Calu3 (cell line): ENCODE measurements around the gene TMEM267. TPM values are rescaled to one million over a fixed set of nuclear protein-coding genes. Genes with fewer than 3 reads are reported as not detected.
"Not testable (repeated sequence)": the region's sequence is repeated elsewhere in the genome, so short reads cannot be mapped to it uniquely, and the experiment has no call there.

Experiments used
- BruUV-seq: library from RNA; stranded (reverse); fragments of 400-500 nt; replicated peaks from 2 replicates; lab custom pipeline; 2021; lab: Mats Ljungman, UMichigan
- CTCF ChIA-PET: fragments of 300-600 bp; sonication (Branson Sonifier 250); formaldehyde crosslinking; loops from one replicate; lab custom pipeline; 2022; ENCODE audit warnings: antibody characterized with exemption; lab: Charles Lee
- DNase-seq: peaks from one replicate; pipeline ENCODE4 v3.0.0; 2022
- H3K27ac Mint-ChIP-seq: one replicate; pipeline ENCODE4 v1.8.0; 2022; ENCODE audit warnings: mixed read lengths; ENCODE audit not compliant: unreplicated experiment
- H3K27me3 Mint-ChIP-seq: one replicate; pipeline ENCODE4 v1.8.0; 2022; ENCODE audit warnings: mixed read lengths; ENCODE audit not compliant: unreplicated experiment
- H3K36me3 Mint-ChIP-seq: one replicate; pipeline ENCODE4 v1.8.0; 2022; ENCODE audit warnings: mild to moderate bottlenecking, moderate library complexity, mixed read lengths; ENCODE audit not compliant: insufficient read depth, unreplicated experiment
- H3K4me1 Mint-ChIP-seq: one replicate; pipeline ENCODE4 v1.8.0; 2022; ENCODE audit warnings: mild to moderate bottlenecking, low read depth, mixed read lengths; ENCODE audit not compliant: unreplicated experiment
- H3K4me3 Mint-ChIP-seq: one replicate; pipeline ENCODE4 v1.8.0; 2022; ENCODE audit warnings: mild to moderate bottlenecking, low read depth, moderate library complexity, mixed read lengths; ENCODE audit not compliant: unreplicated experiment
- H3K9me3 Mint-ChIP-seq: one replicate; pipeline ENCODE4 v1.8.0; 2022; ENCODE audit warnings: low read depth, mixed read lengths; ENCODE audit not compliant: unreplicated experiment
- CTCF ChIP-seq: fragments of 200-600 bp; IDR thresholded peaks from one replicate; pipeline ENCODE4 v1.8.0; 2022; ENCODE audit warnings: antibody characterized with exemption; ENCODE audit not compliant: unreplicated experiment
- intact Hi-C: fragments of 100-400 bp; cut with micrococcal nuclease; formaldehyde crosslinking; loops from one replicate; pipeline ENCODE4 v1.10.0; 2022; ENCODE audit not compliant: unreplicated experiment
- total RNA-seq: library from RNA; stranded (reverse); gene quantifications from 2 replicates; pipeline ENCODE4 v1.2.3, GENCODE V29; 2022

TMEM267 gene
- total RNA-seq, 1 experiment from 2014 or later, result 23.4 TPM

- Mint-ChIP-seq H3K27ac (peak overlapping the region; percentile 34), H3K4me1 (peaks cover 26% of the 10 kb centered on the region), H3K4me3 (peak overlapping the region; percentile 63), H3K36me3 (peaks cover 20% of the 10 kb centered on the region), H3K27me3 (no peaks in the 10 kb centered on the region), H3K9me3 (no peaks in the 10 kb centered on the region)
- BruUV-seq, result no TSS peak
- no peak for DNase-seq
- CTCF ChIA-PET, result interaction anchor here (0.8 to 1.6 kb wide), 2 partner anchors 31 to 126 kb away, joined by 3 to 15 read pairs; partner anchors contain the start of gene TMEM267
- intact Hi-C loops, result no loop called here
- TF ChIP-seq CTCF, result no peak
Observed at GRCh38 chr5:43515678-43516048, 32.0 kb upstream of the TMEM267 start.

- CTCF ChIA-PET, result interaction anchor here (0.6 to 1.6 kb wide), 3 partner anchors 30 to 125 kb away, joined by 3 to 15 read pairs (median 3); partner anchors contain the start of gene TMEM267
- TSS peak; percentile 91 for BruUV-seq
Observed at GRCh38 chr5:43514816-43515677, 31.4 kb upstream of the TMEM267 start, which contains the start of gene C5orf34. C5orf34 (minus strand) TSS chr5:43515148; CDS start chr5:43509339, 5,809 bp downstream.

GRCh38 chr5:43514471-43514815 lies 30.8 kb upstream of the TMEM267 start:
- CTCF ChIA-PET, result interaction anchor here (1.6 kb wide), 1 partner anchor 29 kb away, joined by 15 read pairs; the partner anchor contains the start of gene TMEM267
- DNase-seq, result no peak
- H3K36me3 Mint-ChIP-seq, result peaks cover 20% of the 10 kb centered on the region
- intact Hi-C loops, result no loop called here
- peak overlapping the region; percentile 63 for H3K4me3 Mint-ChIP-seq
- TSS peak; percentile 93 for BruUV-seq
- peaks cover 26% of the 10 kb centered on the region for H3K4me1 Mint-ChIP-seq
- H3K27me3 Mint-ChIP-seq, result no peaks in the 10 kb centered on the region
- no peaks in the 10 kb centered on the region for H3K9me3 Mint-ChIP-seq
- no peak for TF ChIP-seq CTCF
- H3K27ac Mint-ChIP-seq, result peak overlapping the region; percentile 34

More at GRCh38 chr5:43514816-43515677, 31.4 kb upstream of the TMEM267 start, which contains the start of gene C5orf34:
- Mint-ChIP-seq H3K27me3 (no peaks in the 10 kb centered on the region), H3K4me3 (peak within 1 kb of the TSS; percentile 63), H3K9me3 (no peaks in the 10 kb centered on the region), H3K36me3 (peaks cover 20% of the 10 kb centered on the region), H3K27ac (peak within 1 kb of the TSS; percentile 34), H3K4me1 (peaks cover 26% of the 10 kb centered on the region)
- intact Hi-C loops, result no loop called here
- no peak for TF ChIP-seq CTCF
- DNase-seq, result peak; percentile 97

GRCh38 chr5:43514025-43514424 lies 30.4 kb upstream of the TMEM267 start:
- Mint-ChIP-seq H3K36me3 (peaks cover 20% of the 10 kb centered on the region), H3K4me3 (peak overlapping the region; percentile 63), H3K9me3 (no peaks in the 10 kb centered on the region), H3K4me1 (peaks cover 26% of the 10 kb centered on the region), H3K27ac (peak overlapping the region; percentile 34), H3K27me3 (no peaks in the 10 kb centered on the region)
- no TSS peak for BruUV-seq
- DNase-seq, result no peak
- CTCF ChIA-PET, result no interaction called here
- no peak for TF ChIP-seq CTCF
- intact Hi-C loops, result no loop called here

GRCh38 chr5:43511062-43511461 lies 27.4 kb upstream of the TMEM267 start:
- H3K27me3 Mint-ChIP-seq, H3K4me3 Mint-ChIP-seq, H3K9me3 Mint-ChIP-seq, CTCF ChIA-PET, DNase-seq, BruUV-seq, H3K27ac Mint-ChIP-seq, intact Hi-C loops: not testable (repeated sequence)
- Mint-ChIP-seq H3K36me3 (peaks cover 20% of the 10 kb centered on the region), H3K4me1 (peaks cover 26% of the 10 kb centered on the region)
